Heart left ventricle (tissue), 13 donors: ENCODE measurements around the gene GRM7.

Experiments
- CTCF ChIP-seq, 12 donors: fragments of 200-600 bp; sonication (generic) in 4 of 12; IDR thresholded peaks; one replicate each; pipeline versions ENCODE4 v1.5.0 to v1.8.0; 2018 to 2022; ENCODE audit warnings: antibody characterized with exemption in 12 of 12, mild to moderate bottlenecking in 5 of 12
- POLR2A ChIP-seq, 2 donors: fragments of 450-650 bp; IDR thresholded peaks; one replicate each; pipeline ENCODE4 v1.6.1; 2017; ENCODE audit warnings: antibody characterized with exemption in 2 of 2, mild to moderate bottlenecking in 2 of 2, moderate library complexity in 2 of 2
- donor health status: ischemic (EF 13 %, LVEDD 7.1; RV severe dilation, severe dysfunction).
- donor health status: DM: no; HTN: yes; CAD: no.
- donor health status: DM: no; HTN: no; CAD: no.
- donor health status: ischemic (EF 25% LVEDD 6.9; RV normal size, moderate dysfunction).
- donor health status: ischemic (EF 25% LVEDD 5.7; RV mildly dilated, moderate dysfunction).
- donor health status: ischemic (EF 35%, LVEDD 5.7; RV mildly dilated, moderate dysfunction).
- donor health status: nonischemic (EF 11% LVEDD 7.7; RV severe dilation, severe dysfunction).
- donor health status: DM: yes; HTN: yes; CAD: no.
- donor health status: PGD.
- donor health status: ischemic (EF 29% LVEDD 5.4; RV normal size, mild dysfunction).
- donor health status: nonischemic (EF 23%, LVEDD 6.1; RV moderate dilation, normal function).

GRCh38 chr3:7640787-7641186, 779.9 kb downstream of the GRM7 start:
- TF ChIP-seq CTCF (IDR thresholded peaks at IDR 0.05) (no peak), POLR2A (IDR thresholded peaks at IDR 0.05) (no peak)
